ENCODE results near the gene FAM81A. TPM values are rescaled to one million over a fixed set of nuclear protein-coding genes. Genes with fewer than 3 reads are reported as not detected.

The FAM81A gene
- total RNA-seq, 4 donors from 2014 or later, result 0.53 to 2.0 (median 0.83) TPM; not detected in 1

- Histone ChIP-seq H3K4me1 (peaks cover 0 to 6% (median 0%) of the 10 kb centered on the region in 4 donors), H3K4me3 (no peak overlapping the region), H3K27ac (no peak overlapping the region), H3K36me3 (no peaks in the 10 kb centered on the region), H3K9me3 (no peaks in the 10 kb centered on the region), H3K27me3 (no peaks in the 10 kb centered on the region)
- DNase-seq, result no peak
- TF ChIP-seq POLR2A (IDR thresholded peaks at IDR 0.05), result no peak
- no peak for TF ChIP-seq CTCF (IDR thresholded peaks at IDR 0.05)
Measured at GRCh38 chr15:59558851-59559250, 120.9 kb downstream of the FAM81A start.

GRCh38 chr15:59561547-59561946, 123.6 kb downstream of the FAM81A start:
- TF ChIP-seq POLR2A (IDR thresholded peaks at IDR 0.05) (no peak), CTCF (IDR thresholded peaks at IDR 0.05) (no peak)
- Histone ChIP-seq H3K27ac (no peak overlapping the region), H3K9me3 (peaks cover 0 to 6% (median 0%) of the 10 kb centered on the region in 4 donors), H3K36me3 (no peaks in the 10 kb centered on the region), H3K4me1 (no peaks in the 10 kb centered on the region), H3K27me3 (no peaks in the 10 kb centered on the region), H3K4me3 (no peak overlapping the region)
- no peak for DNase-seq

- peaks cover 0 to 1% (median 0%) of the 10 kb centered on the region in 4 donors for H3K4me1 ChIP-seq
- DNase-seq, result no peak
- TF ChIP-seq POLR2A (IDR thresholded peaks at IDR 0.05) (no peak), CTCF (IDR thresholded peaks at IDR 0.05) (peak in 2 of 6 experiments; percentile 4 to 10)
- H3K27me3 ChIP-seq, result no peaks in the 10 kb centered on the region
- H3K9me3 ChIP-seq, result peaks cover 0 to 6% (median 0%) of the 10 kb centered on the region in 4 donors
- no peak overlapping the region for H3K4me3 ChIP-seq
- H3K36me3 ChIP-seq, result no peaks in the 10 kb centered on the region
- no peak overlapping the region for H3K27ac ChIP-seq
Measured at GRCh38 chr15:59562448-59563186, 124.6 kb downstream of the FAM81A start.

GRCh38 chr15:59565299-59565698, 127.3 kb downstream of the FAM81A start:
- Histone ChIP-seq H3K27me3 (no peaks in the 10 kb centered on the region), H3K4me1 (peaks cover 0 to 16% (median 4%) of the 10 kb centered on the region in 4 donors), H3K9me3 (peaks cover 0 to 6% (median 0%) of the 10 kb centered on the region in 4 donors), H3K4me3 (no peak overlapping the region), H3K36me3 (no peaks in the 10 kb centered on the region), H3K27ac (no peak overlapping the region)
- TF ChIP-seq CTCF (IDR thresholded peaks at IDR 0.05), result no peak
- no peak for TF ChIP-seq POLR2A (IDR thresholded peaks at IDR 0.05)
- DNase-seq, result no peak

- DNase-seq, result no peak
- peak overlapping the region in 2 of 4 donors; percentile 60 to 75 for H3K27ac ChIP-seq
- H3K4me3 ChIP-seq, result no peak overlapping the region
- peaks cover 0 to 6% (median 0%) of the 10 kb centered on the region in 4 donors for H3K9me3 ChIP-seq
- TF ChIP-seq POLR2A (IDR thresholded peaks at IDR 0.05) (no peak), CTCF (IDR thresholded peaks at IDR 0.05) (peak in 1 of 6 experiments; percentile 26)
- no peaks in the 10 kb centered on the region for H3K36me3 ChIP-seq
- no peaks in the 10 kb centered on the region for H3K27me3 ChIP-seq
- H3K4me1 ChIP-seq, result peaks cover 0 to 16% (median 4%) of the 10 kb centered on the region in 4 donors
Measured at GRCh38 chr15:59567324-59567723, 129.3 kb downstream of the FAM81A start.
